HG03135 (cell line): ENCODE data around the gene PMEPA1.

Experiments used
- ATAC-seq: cut with Tn5 transposase; IDR thresholded peaks from one replicate; pipeline ENCODE4 v1.9.1; 2021; ENCODE audit warnings: mild to moderate bottlenecking, moderate library complexity; ENCODE audit not compliant: unreplicated experiment

The PMEPA1 gene

GRCh38 chr20:57663681-57664451 is 45.9 kb downstream of the PMEPA1 start:
- ATAC-seq = no peak

DNA sequence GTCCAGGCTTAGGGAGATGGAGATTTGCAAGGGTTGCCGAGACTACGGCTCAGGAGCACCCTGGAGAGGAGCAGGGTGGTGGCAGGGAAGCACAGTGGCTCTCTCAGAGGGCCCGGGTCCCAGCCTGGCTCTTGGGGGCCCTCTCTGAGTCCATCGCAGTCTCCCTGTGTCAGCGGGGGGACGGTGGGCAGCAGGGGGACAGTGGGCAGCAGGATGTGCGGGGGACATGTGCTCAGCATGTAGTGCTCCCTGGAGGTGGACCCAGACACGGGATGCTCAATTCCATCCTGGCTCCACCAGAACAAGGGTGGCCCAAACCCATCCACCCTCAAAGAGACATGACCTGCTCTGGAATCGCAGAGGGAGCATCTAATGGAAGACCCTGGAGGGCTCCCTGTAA is 46.6 kb downstream of the PMEPA1 start:
- no peak for ATAC-seq

DNA sequence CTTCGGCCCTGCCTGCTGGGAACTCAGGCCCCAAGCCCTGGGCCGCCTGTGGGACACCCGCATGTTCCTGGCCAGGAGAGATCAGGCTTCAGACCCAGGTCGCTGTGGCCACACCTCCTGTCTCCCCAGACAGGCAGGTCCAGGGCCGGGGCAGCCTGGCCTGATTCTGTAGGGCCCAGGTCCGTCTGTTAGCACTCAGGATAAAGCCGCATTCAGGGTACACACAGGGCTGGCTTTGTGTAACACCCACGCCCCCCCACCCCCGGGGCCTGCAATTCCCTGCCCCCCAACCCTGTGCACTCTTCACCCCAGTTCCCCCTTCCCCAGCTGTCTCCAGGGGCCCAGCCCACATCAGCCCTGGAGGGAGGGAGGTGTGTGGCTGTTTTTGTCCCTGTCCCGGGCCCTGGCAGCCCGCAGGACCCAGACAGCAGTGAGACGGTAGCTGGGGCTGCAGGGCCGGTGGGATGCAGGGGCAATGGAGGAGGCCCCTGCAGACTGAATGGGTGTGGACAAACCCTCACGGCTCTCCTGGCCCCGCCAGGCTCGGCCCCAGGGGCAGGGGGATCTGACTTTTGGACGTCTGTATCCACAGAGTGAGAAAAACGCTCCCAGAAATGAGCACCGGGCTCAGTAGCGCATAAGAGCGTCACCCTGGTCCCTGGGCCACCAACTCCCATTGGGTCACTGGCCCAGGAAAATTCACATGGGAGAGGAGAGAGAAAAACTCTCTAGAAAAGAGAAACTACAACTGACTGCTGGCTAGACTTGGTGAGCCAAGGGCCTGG is 47.2 kb downstream of the PMEPA1 start:
- ATAC-seq = no peak

GRCh38 chr20:57661746-57662455 is 47.9 kb downstream of the PMEPA1 start:
- ATAC-seq = no peak

DNA sequence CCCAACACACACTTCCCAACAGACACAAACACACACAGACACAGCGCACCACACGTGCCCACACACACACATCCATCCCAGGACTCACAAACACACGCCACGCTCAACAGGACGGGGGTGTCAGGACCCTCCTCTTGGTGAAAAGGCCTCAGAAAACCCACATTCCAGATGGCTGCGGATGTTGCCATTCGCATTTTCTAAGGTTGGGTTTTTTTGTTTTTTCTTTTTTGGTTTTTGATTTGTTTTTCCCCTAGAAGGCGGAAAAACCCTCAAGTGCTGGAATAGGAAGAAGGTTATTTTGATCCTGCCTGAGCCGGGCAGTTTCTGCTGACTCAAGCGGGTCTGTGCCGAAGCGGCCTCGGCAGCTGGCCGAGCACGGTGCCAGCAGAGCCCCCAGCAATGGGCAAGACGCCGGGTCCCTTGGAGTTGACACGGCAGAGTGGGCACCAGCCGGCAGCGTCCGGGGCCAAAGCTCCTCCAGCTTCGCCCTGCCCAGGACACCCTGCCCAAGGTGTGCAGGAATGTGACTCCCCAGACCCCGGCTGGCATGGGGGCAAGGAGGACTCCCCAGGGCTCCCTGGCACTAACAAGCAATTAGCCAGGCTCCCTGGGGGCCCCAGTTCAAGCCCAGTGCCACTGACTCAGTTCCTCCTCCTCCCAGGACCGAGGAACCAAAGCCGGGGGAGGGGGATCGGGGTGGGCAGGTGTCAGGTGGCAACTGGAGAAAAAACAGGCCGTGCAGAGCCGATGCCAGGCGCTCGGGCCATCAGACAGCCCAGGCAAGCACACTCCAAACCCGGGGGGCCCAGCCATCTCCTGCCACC is 48.7 kb downstream of the PMEPA1 start:
- ATAC-seq = no peak

DNA sequence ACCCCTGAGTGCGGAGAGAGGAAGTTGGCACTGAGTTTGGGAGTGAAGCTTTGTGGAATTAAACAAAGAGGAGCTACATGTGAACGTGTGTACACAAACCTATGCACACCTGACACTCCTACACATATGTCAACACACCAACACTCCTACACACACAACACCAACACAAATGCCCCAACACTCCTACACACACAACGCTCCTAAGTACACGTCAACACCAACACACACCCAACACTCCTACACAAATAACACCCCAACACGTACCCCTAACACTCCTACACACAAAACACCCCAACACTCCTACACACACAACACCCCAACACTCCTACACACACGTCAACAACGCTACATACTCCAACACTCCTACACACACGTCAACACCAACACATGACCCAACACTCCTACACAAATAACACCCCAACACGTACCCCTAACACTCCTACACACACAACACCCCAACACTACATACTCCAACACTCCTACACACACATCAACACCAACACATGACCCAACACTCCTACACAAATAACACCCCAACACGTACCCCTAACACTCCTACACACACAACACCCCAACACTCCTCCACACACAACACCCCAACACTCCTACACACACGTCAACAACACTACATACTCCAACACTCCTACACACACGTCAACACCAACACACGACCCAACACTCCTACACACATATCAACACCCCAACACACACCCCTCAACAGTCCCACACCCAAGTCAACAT is 49.5 kb downstream of the PMEPA1 start:
- no peak for ATAC-seq

DNA sequence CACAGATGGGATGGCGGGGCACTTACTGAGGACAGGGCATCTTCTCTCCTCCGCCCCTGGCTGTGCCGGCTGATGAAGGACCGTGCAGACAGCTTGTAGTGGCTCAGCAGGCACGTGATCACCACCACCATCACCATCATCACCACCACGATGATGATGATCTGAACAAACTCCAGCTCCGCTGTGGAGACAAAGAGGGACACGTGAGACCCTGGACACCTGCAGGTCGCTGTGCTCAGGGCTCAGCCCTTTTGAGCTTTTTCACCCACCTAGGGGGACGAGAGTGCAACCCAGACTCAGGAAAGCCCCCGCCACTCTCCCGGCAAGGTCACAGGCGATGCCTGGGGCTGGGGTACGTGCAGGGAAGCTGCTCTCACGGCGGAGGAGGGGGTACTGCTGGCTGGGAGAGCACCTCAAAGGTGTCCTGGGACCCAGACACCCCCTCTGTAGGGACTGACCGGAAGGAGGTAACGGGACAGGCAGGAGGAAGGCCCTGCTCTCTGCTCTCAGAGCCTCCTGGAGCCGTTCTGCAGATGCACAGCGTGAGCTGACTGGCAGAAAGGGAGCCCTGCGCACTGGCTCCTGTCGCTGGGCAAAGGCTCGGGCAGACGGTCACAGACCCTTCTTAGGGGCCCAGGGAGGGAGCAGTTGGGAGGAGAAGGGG is 50.2 kb downstream of the PMEPA1 start:
- no peak for ATAC-seq

DNA sequence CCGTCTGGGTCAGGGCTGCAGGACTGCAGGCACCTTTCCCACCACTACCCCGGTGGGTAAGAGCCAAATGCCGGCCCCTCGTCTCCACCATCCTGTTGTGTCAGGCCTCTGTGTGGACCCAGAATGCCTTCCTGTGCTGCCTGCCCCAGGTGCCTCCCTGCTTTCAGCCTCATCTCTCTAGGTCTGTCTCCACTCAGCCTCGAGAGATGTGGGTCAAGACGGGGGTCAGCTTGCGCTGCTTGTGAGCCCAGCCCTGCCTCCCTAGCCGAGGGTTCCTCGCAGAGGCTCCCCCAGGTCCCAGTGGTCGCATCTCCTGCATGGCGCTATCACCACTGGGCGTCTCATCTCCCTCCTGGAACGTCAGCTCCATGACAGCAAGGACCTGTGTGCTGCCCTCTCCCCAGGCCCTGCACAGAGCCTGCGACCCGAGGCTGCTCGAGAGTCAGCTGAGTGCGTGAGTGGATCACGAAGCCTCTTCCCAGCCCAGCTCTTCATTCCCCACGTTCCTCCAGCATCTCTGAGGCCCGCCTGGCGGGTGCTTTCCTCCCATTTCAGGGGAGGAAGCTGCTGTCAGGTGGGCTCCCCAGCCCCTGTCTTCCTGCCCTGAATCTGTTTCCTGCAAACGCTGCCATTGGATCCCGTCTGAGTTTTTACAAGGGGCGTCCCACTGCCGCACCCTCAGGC is 50.8 kb downstream of the PMEPA1 start:
- ATAC-seq = no peak

GRCh38 chr20:57658447-57658832 is 51.4 kb downstream of the PMEPA1 start:
- no peak for ATAC-seq

GRCh38 chr20:57657535-57658446 is 52.0 kb downstream of the PMEPA1 start:
- ATAC-seq = no peak

DNA sequence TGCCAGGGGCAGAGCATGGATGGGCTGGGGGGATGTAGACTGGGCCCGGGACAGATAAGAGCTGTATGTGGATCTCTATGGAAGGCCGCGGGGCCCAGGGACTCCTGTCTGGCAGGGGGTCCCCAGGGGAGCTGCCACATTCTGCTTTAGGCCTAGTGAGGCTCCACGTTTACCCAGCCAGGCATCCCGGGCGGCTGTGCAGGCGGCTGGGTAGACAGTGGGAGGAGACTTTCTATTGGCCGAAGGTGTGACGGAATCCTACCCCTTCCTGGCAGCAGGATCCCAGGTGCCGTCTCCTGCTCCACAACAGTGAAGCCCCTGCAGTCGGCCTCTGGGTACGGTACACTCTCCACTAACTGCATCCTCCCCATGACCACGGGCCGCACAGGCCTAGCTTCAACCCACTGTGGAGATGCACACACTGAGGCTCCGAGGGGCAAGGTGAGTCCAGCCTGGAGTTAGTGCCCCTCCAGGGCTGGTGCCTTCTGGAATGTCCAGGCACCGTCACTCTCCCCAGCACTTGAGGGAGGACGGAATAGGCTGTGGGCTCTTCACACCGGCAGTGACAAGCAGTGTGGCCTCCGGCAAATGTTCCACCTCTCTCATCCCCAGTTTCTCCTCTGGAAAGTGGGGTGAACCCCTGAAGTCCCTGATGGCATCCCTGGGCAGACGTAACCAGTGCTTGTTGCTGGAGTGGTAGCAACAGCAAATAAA is 52.8 kb downstream of the PMEPA1 start:
- ATAC-seq = no peak

DNA sequence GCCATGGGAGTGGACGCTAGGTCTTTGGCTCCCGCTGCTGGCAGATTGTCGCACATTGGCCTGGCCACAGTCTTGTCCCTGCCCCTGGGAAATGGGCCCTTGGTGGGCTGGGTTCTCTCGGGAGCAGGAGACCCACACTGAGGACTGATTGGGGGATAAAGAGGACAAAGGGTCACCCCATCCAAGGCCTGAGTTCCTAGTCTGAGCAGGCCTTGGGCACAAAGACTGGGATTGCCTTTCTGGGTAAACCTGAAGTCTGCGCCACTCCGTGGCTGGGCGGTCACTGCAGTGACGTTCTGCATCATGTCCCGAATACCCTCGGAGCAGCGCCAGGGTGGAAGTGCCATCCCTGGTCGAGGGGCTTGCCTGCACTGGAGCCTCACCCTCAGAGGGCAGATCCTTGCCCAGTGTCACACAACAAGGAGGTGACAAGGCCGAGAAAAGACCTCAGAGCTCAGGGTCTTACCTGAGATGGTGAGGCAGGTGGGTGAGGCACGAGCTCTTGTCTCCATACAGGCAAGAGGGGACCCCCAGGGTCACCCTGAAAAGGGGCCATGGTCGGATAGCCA is 53.5 kb downstream of the PMEPA1 start:
- no peak for ATAC-seq

DNA sequence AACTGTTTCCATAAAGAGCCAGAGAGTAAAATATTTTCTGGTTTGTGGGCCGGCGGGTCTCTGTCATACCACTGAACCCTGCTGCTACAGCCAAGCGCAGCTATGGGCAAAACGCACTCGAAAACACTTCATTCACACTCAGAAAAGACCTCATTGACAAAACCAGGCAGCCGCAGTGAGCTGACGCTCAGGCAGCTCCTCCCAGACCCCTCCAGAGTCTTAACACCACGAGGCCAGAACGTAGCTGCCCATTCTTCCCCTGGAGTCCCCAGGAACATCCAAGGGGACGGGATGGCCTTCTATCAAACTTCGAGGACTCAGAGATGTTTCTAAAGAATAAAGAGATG is 54.0 kb downstream of the PMEPA1 start:
- ATAC-seq = no peak

GRCh38 chr20:57654998-57655808 is 54.6 kb downstream of the PMEPA1 start:
- no peak for ATAC-seq

DNA sequence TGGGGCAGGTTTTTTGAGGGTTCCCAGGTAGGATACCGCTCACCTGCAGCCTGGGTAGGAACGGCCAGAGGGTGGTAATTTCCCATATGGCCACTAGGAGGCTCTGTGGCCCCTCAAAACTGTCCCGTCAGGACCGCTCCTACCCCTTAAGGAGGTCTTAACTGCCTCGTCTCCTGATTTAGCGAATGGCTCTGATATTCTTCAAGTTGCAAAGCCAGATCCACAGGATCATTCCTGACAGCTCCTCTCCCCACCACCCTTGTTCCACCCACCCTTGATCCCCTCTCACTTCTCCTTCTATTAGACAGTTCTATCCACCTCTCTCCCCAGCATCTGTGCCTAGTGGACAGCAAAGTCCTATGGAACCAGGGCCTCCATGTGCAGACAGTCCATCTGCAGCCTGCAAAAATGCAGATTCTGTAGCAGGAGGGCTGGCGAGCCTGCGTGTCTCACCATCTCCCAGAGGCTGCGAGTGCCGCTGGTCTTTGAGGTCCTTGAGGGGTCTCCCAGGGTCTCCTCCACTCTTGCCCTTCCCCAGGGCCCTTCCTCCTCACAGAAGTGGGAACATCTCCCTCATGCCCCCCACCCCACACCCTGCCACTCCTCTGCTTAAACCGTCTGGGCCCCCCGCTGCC is 55.3 kb downstream of the PMEPA1 start:
- ATAC-seq = no peak

- ATAC-seq = no peak
Observed at GRCh38 chr20:57653910-57654309, 55.9 kb downstream of the PMEPA1 start.
